ENCODE data around the gene ACSS1.
A peak's percentile ranks its signal among the peaks of the same experiment; 100 is the strongest.

Gene ACSS1

DNA sequence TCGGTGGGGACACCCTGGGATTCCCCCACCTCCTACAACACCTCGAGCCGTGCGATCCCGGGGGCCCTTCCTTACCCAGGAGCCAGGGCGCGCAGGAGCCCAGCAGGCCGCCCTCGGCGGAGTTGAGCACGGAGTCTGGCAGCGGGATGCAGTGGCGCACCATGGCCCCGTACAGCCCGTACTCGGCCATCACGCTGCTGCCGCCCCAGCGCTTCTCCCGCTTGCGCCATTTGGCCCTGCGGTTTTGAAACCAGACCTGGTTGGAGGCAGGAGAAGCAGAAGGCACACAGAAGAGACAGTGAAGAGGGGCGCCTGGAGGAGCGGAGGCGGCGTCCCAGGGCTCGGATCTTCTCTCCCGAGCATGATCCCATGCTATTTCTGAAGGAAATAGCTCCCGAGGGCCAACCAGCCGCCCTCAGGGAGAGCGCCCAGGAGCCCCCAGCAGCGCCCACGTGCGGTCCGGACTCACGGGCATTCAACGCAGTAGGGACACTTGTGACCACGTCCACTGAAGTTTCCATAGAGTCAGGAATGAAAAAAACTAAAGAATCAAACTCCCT, 19.8 kb upstream of the ACSS1 start:
- DNase-seq: no peak

DNA sequence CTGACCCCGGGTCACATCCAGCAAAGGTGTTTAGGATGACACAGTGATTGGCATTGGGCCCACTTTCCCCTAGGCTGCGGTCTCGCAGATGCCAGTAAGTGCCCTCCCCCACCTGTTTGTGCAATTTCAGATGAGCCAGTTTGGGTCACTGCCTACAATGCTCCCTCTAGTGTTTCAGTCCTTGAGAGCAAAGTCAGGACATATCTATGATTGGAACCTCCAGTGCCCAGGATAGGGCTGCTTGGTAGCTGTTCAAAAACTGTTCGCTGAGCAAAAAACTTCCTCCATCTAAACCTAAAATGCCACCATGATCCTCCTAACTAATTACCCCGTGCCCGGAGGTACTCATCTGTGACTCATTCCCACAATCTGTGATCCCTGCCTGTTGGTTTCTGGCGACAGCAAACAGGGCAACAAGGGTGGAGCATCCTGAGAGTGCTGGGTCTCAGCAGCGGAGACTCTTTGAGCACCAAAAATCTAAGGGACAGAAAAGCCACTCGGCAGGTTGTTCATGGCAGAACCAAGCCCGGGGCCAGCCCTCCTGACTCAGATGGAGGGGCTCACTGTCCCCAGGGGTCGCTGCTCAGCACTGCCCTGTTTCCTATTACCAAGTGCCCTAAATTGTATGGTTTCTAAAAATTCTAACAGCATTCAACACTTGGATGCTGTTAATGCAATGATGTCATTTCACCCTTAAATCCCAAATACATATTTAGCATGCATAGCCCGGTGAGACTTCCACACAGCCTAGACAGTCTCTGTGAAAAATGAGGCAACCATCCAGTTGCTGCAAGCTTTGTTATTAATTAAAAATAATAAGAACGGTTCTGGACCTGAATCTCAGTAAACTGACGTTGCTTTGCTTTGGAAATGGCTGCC, 19.0 kb upstream of the ACSS1 start:
- DNase-seq: peak; percentile 89

DNA sequence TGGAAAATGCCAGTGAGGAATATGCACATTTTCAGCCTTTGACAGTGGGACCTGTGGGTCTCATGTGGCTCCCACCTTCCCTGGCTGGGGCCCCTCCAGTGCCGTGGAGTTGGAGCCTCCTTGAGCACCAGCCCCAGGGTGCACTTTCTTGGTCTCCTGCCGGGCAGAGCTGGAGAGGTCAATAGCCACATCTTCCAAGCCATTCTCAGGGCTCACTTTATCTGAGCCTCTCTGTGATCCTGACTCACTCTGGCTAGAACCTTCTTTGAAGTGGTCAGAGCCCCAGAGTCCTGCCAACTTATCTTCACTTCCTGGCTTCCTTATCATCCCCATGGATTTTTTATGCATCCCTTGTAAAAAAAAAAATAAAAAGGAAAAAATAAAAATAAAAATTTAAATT, 18.3 kb upstream of the ACSS1 start:
- no peak for DNase-seq

GRCh38 chr20:25073544-25073943, 15.6 kb upstream of the ACSS1 start:
- DNase-seq: no peak

GRCh38 chr20:25072226-25072811, 14.4 kb upstream of the ACSS1 start:
- no peak for DNase-seq

DNA sequence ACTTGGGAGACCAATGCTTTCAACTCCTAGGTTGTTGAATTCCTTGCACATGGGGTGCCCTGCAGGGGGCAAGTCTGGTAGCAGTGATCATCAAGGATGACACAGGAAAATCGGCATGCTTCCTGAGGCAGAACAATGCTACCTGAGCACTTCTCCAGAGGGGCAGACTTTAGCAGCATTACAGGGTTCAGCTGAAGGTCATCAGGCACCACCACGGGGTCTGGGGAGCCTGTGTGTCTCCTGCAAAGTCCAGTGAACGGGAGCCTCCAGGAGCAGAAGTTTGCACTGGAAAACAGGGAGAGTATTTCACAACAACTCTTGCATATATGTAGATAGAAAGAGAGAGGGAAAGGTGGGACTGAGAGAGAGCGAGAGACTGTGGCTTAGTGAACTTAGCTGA, 13.8 kb upstream of the ACSS1 start:
- no peak for DNase-seq

DNA sequence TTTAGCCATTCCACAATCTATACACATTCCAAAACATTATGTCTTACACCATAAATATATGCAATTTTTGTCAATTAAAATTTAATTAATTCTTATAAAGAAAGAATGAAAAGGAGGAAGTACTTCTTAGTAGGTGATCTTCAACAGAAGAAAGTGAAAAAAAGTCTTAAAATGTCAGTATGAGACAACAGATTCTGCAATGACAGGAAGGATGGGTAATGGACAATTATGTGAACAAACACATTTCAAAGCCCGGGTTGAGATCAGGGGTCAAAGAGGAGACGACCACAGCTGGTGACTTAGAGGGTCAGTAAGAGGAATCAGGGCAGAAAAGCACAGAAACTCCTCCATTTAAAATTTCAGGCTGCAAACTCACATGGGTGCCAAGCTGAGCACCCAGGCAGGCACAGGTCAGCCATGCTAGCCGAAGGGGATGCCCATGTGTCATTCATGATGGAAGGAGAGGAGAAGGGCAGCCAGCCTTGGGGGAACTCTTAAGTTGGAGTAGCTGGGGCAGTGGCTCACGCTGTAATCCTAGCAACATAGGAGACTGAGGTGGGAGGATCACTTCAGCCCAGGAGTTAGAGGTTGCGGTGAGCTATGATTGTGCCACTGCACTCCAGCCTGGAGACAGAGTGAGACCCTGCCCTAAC, 13.0 kb upstream of the ACSS1 start:
- DNase-seq: no peak

DNA sequence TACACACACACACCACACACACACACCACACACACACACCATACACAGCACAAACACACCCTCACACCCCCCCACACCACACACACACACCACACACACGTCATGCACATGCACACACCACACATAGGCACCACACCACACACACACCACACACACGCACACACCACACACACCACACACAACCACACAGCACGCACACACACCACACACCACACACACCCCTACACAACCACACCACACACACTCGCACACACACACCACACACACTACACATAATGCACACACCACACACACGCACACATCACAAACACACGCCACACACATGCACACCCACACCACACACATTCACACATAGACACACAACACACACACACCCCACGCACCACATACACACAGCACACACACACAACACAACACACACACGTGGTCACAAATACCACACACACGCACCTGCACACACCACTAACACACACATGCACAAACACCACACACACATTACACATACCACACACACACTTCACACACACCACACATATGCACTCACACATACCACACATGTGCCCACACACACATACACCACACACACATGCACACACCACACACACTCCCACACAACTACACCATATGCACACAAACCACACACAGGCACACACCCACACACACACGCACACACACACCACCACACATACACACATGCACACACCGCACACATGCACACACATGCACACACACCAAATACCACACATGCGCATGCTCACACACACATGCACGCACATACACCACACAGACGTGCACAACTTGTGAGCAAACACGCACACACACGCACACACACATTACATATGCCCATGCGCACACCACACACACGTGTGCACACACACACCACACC, 9.4 kb upstream of the ACSS1 start:
- no peak for DNase-seq

- peak; percentile 50 for DNase-seq
Observed at GRCh38 chr20:25066386-25066785, 8.4 kb upstream of the ACSS1 start.

- peak; percentile 29 for DNase-seq
Observed at GRCh38 chr20:25065625-25066338, 7.8 kb upstream of the ACSS1 start.

DNA sequence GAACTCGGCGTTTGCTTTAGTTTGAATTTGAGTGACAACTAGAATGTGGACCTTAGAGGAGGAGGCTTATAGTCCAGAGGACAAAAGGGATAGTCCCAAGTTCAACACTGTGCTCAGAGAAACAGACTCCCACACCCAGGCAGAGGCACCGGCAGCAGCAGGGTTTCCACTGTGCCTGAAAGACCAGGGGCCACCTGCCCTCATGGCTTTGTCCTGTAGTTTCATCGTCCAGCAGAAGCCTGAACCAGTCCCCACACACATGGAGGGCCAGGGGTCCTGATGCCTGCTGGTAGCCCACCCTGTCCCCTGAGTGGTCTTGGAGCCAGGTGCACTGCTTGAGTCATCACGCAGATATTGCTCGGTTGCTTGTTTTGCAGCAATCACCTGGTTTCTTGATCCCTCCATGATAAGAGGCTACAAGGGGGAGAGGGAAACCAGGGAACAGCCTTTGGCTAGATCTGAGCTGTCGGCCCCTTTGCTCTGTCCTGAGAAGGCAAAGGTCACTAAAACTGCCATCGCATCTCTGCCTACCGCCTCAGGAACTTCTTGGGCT, 7.2 kb upstream of the ACSS1 start:
- DNase-seq: no peak

DNA sequence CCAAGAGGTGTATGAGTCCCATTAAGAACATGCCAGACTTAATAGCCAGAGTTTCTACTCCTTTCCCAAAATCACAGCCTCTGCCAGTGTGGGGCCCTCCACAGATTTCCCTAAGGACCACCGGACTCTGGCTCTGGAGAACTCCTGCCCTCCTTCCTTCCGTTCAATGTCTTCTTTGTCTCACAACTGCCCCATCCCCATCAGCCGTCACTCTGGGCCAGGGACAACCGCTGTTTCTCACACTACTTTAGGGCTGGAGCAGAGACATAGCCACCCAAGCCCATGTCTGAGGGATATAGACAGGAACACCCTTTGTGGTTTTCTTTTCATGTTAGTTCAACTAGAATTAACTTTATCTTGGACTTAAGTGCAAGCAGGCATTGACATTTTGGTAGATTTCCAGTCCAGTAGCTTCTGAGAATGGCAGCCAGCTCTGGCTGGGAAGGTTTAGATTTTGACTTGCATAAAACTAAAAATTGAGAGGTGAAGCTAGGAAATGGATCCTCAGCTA, 6.7 kb upstream of the ACSS1 start:
- no peak for DNase-seq

DNA sequence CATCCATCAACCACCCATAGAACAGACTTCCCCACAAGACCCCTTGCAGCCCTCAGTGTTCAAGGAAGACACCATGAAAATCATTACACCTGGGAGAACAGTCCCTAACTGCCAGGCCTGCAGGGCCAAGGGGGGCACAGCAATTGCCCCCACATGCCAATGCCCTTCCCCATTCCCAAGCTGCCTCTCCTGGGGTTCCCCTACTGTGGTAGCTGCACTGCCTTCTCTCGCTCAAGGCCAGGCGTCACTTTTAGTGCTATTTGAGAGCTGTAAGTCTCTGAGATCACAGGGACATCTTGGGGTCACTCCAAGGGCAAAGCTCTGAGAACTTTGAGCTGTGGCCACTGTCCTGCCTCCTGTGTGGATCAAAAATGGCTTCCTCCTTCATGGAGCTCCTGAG, 6.0 kb upstream of the ACSS1 start:
- DNase-seq: no peak

DNA sequence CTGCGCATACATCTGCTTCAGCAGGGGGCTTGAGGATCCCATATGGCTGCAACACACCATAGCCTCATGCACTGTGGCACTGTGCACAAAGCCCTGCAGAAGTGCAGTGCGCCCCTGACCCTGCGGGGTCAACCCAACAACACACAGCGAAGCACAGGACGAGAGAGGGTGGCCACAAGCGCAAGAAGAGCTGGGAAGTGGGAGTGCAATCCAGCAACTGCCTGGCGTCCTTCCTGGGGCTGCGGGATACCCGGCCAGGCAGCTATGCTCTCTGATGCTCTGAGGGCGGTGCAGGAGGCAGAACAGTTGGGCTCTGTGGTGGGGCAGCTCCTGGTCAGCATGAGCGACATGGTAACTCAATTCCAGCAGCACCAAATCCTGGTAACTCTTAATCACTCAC, 5.6 kb upstream of the ACSS1 start:
- DNase-seq: no peak

GRCh38 chr20:25062841-25063240, 4.9 kb upstream of the ACSS1 start:
- no peak for DNase-seq

DNA sequence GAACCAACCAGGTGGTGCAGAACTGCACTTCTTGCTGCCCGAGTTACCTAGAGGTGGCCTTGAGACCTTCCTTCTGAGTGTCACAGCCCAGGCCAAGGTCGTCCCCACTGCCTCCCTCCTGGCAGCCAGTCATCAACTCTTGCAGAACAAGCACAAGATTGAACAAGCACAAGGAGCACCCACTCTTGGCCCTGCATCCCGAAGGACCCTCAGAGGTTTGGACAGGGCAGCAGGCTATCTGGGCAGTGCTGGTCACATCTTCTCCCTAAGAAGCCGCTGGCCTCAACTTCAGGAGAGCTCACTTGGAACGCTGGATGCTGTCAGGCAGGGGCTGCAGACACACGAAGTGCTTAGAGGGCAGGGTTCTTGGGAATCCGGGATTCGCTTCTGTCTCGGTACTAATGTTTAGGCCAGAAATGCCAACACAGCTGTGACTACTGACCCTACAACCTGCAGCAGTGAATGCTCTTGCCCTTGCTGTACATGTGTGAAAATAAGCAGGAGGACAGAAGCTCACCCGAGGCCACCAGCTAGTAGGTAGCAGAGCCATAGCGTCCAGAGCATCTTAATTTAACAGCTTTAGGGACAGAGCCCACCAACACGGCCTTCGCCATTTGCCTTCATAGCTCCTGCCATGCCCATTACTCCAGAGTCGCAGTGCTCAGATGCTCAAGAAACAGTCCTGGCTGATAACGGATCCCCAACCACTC, 4.0 kb upstream of the ACSS1 start:
- no peak for DNase-seq

- DNase-seq: no peak
Observed at GRCh38 chr20:25061103-25061799, 3.3 kb upstream of the ACSS1 start.

GRCh38 chr20:25059866-25060465, 2.0 kb upstream of the ACSS1 start:
- no peak for DNase-seq

Data from NCI-H1105 treated with DMSO at 0.1 percent for 48 hours (cell line).